SU-DHL-6 (cell line): ENCODE data around the gene SPSB1.

Experiments
- H2AFZ ChIP-seq: fragments of 200-600 bp; sonication (generic); 2 replicates; pipeline ENCODE4 v1.6.1; 2014; ENCODE audit warnings: low read depth, mild to moderate bottlenecking, moderate library complexity, mixed read lengths, antibody characterized with exemption, low read length; ENCODE audit not compliant: severe bottlenecking
- H3F3A ChIP-seq: fragments of 200-600 bp; shearing (Covaris generic); 2 replicates; pipeline ENCODE4 v1.6.0; 2016; ENCODE audit warnings: antibody characterized with exemption, mild to moderate bottlenecking; ENCODE audit not compliant: insufficient read depth
- H3K27ac ChIP-seq: fragments of 200-600 bp; sonication (generic); 2 replicates; pipeline ENCODE4 v1.5.1; 2016; ENCODE audit warnings: low read depth, mild to moderate bottlenecking, low read length, moderate library complexity, mixed read lengths
- H3K27me3 ChIP-seq: fragments of 200-600 bp; sonication (generic), shearing (Covaris generic); 2 replicates; pipeline ENCODE4 v1.6.0; 2014; ENCODE audit warnings: mild to moderate bottlenecking, low read length
- H3K36me3 ChIP-seq: fragments of 200-600 bp; sonication (generic); 2 replicates; pipeline ENCODE4 v1.6.1; 2014; ENCODE audit warnings: mild to moderate bottlenecking, low read length, mixed read lengths
- H3K4me2 ChIP-seq: fragments of 300-600, 200-600 bp; shearing (Covaris generic), sonication (generic); 2 replicates; pipeline ENCODE4 v1.6.0; 2014; ENCODE audit warnings: low read length, low read depth, mild to moderate bottlenecking; ENCODE audit not compliant: poor library complexity, severe bottlenecking
- H3K4me3 ChIP-seq: fragments of 200-600 bp; sonication (generic); 2 replicates; pipeline ENCODE4 v1.5.1; 2014; ENCODE audit warnings: antibody characterized with exemption, low read length, mild to moderate bottlenecking, mixed read lengths; ENCODE audit not compliant: insufficient read depth, poor library complexity, severe bottlenecking
- H3K79me2 ChIP-seq: fragments of 200-600 bp; sonication (generic); 2 replicates; pipeline ENCODE4 v1.6.1; 2014; ENCODE audit warnings: mild to moderate bottlenecking, low read length, moderate library complexity; ENCODE audit not compliant: insufficient read depth
- H3K9ac ChIP-seq: fragments of 200-600 bp; sonication (generic); 2 replicates; pipeline ENCODE4 v1.7.0; 2014; ENCODE audit warnings: mild to moderate bottlenecking, low read length
- H3K9me2 ChIP-seq: fragments of 200-600 bp; sonication (generic); replicated peaks from 2 replicates; pipeline ENCODE4 v1.6.1; 2014; ENCODE audit warnings: low read length; ENCODE audit not compliant: insufficient read depth
- H3K9me3 ChIP-seq: fragments of 200-600 bp; sonication (generic); 2 replicates; pipeline ENCODE4 v1.6.1; 2014; ENCODE audit warnings: low read length, mixed read lengths; ENCODE audit not compliant: insufficient read depth
- H4K20me1 ChIP-seq: fragments of 200-600 bp; sonication (generic); 2 replicates; pipeline ENCODE4 v1.6.1; 2014; ENCODE audit warnings: low read depth, mild to moderate bottlenecking, antibody characterized with exemption, low read length, moderate library complexity, mixed read lengths
- CTCF ChIP-seq: fragments of 200-600 bp; sonication (generic); IDR thresholded peaks from one replicate; pipeline ENCODE4 v1.5.1; 2017; ENCODE audit warnings: antibody characterized with exemption, mild to moderate bottlenecking, low read length, moderate library complexity; ENCODE audit not compliant: insufficient read depth, poor library complexity, severe bottlenecking
- EZH2phosphoT487 ChIP-seq: fragments of 200-600 bp; sonication (generic), shearing (Covaris generic); conservative IDR thresholded peaks from 2 replicates; pipeline ENCODE4 v1.6.1; 2018; ENCODE audit warnings: mild to moderate bottlenecking, antibody characterized with exemption, low read length, moderate library complexity, mixed read lengths

SPSB1 gene

GRCh38 chr1:9271283-9271682, 21.4 kb upstream of the SPSB1 start:
- Histone ChIP-seq H3K9me3 (no peaks in the 10 kb centered on the region), H3K27me3 (no peaks in the 10 kb centered on the region), H3F3A (no peaks in the 10 kb centered on the region), H3K36me3 (no peaks in the 10 kb centered on the region), H3K4me3 (no peak overlapping the region), H2AFZ (no peak overlapping the region), H3K27ac (no peak overlapping the region), H3K9me2 (no peaks in the 10 kb centered on the region), H3K4me2 (no peak overlapping the region), H4K20me1 (no peaks in the 10 kb centered on the region), H3K9ac (no peak overlapping the region), H3K79me2 (no peaks in the 10 kb centered on the region)
- TF ChIP-seq EZH2phosphoT487: no peak
- no peak for TF ChIP-seq CTCF

- H3K4me3 ChIP-seq: no peak overlapping the region
- H3K4me2 ChIP-seq: no peak overlapping the region
- H3K36me3 ChIP-seq: no peaks in the 10 kb centered on the region
- no peaks in the 10 kb centered on the region for H3K9me3 ChIP-seq
- no peak overlapping the region for H3K9ac ChIP-seq
- H3F3A ChIP-seq: no peaks in the 10 kb centered on the region
- no peaks in the 10 kb centered on the region for H3K9me2 ChIP-seq
- no peak overlapping the region for H3K27ac ChIP-seq
- TF ChIP-seq EZH2phosphoT487 (no peak), CTCF (no peak)
- H3K79me2 ChIP-seq: no peaks in the 10 kb centered on the region
- H3K27me3 ChIP-seq: no peaks in the 10 kb centered on the region
- H2AFZ ChIP-seq: no peak overlapping the region
- no peaks in the 10 kb centered on the region for H4K20me1 ChIP-seq
These were observed 20.7 kb upstream of the SPSB1 start for GRCh38 chr1:9271861-9272595.

- H3F3A ChIP-seq: no peaks in the 10 kb centered on the region
- no peaks in the 10 kb centered on the region for H4K20me1 ChIP-seq
- no peaks in the 10 kb centered on the region for H3K9me2 ChIP-seq
- H3K9me3 ChIP-seq: no peaks in the 10 kb centered on the region
- H3K27me3 ChIP-seq: no peaks in the 10 kb centered on the region
- no peaks in the 10 kb centered on the region for H3K79me2 ChIP-seq
- H2AFZ ChIP-seq: no peak overlapping the region
- H3K36me3 ChIP-seq: no peaks in the 10 kb centered on the region
- H3K27ac ChIP-seq: no peak overlapping the region
- no peak overlapping the region for H3K4me2 ChIP-seq
- no peak overlapping the region for H3K9ac ChIP-seq
- no peak for TF ChIP-seq EZH2phosphoT487
- no peak for TF ChIP-seq CTCF
- H3K4me3 ChIP-seq: no peak overlapping the region
These were observed 19.5 kb upstream of the SPSB1 start for GRCh38 chr1:9273177-9273576.
